ENCODE measurements around the gene CDK5RAP1.
"Not testable (repeated sequence)": the region's sequence is repeated elsewhere in the genome, so short reads cannot be mapped to it uniquely, and the experiment has no call there.

CDK5RAP1 gene

DNA sequence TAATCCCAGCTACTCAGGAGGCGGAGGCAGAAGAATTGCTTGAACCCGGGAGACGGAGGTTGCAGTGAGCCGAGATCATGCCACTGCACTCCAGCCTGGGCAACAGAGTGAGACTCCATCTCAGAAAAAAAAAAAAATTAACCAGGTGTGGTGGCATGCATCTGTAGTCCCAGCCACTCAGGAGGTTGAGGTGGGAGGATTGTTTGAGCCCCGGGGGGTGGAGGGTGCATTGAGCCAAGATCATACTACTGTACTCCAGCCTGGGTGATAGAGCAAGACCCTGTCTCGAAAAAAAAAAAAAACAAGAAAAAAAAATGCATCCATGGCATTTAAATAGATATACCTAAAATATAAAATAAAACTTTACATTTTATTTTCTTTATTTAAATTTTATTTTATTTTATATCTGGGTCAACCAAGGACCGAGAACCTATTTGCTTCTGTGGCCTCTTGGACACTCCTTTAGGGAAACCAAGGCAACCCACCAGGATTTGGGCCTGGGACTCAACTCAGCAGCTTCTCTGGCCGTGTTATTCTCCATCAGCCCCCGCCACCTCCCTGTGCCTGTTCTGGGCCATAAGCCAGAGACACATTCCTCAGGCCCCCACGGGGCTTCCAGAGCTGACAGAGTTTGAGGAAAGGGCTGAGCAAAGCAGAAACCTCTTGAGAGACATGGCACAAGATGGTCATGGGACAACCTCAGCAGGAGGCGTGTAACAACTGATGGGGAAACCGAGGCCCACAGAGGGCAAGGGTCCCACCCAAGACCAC lies 36.0 kb upstream of the CDK5RAP1 start:
- H3K4me3 ChIP-seq (ENCODE audit: low read length), result no peak overlapping the region
- no peak for TF ChIP-seq ZNF274 (IDR thresholded peaks at IDR 0.05; ENCODE audit: low read depth, low read length)

DNA sequence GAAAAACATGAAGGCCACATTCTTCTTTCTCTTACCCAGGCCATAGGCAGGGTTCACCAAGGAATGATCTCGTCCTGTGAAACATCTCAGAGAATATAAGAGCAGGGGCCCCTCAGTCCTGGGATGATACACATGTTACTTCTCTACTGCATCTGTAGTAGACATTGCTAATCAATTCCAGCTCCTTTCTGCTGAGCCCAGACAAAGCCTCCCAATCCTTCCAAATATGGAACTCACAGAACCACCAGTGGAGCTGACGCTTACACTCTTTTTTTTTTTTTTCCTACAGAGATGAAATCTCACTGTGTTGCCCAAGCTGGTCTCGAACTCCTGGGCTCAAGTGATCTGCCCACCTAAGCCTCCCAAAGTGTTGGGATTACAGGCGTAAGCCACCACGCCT lies 33.1 kb upstream of the CDK5RAP1 start:
- TF ChIP-seq ZNF274 (IDR thresholded peaks at IDR 0.05; ENCODE audit: low read depth, low read length), result no peak
- H3K4me3 ChIP-seq (ENCODE audit: low read length), result no peak overlapping the region

DNA sequence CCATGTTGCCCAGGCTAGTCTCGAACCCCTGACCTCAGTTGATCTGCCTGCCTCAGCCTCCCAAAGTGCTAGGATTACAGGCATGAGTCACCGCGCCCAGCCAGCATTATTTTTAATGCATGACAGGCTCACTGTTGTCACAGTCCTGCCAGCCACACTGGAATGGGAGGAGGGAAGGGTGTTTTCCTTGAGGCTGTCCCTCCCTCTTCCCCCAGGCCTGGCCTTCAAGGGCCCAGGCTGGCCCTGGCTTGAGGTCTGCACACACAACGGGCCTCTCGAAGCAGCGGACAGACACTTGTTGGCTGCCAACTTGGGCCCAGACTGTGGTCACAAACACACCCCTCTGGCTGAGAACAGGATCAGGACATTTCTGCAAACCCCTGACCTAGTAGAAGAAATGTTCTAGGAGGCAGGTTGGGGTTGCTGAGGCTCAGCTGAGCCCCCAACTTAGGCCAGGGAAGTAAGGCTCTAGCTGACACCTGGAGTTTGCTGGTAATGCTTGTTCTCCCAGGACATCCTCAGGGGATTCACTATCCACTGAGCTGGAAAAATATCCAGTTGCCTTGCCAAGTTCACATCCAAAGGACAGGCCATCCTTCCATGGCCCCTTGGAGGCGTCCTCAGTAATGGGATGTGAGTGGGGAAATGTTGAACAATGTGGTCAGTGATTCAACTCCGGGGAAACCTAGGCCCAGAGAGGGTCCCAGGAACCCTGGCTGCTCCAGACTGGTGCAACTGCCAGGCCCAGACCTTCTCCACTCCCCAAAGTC lies 32.3 kb upstream of the CDK5RAP1 start:
- TF ChIP-seq ZNF274 (IDR thresholded peaks at IDR 0.05; ENCODE audit: low read depth, low read length), result no peak
- H3K4me3 ChIP-seq (ENCODE audit: low read length), result no peak overlapping the region

DNA sequence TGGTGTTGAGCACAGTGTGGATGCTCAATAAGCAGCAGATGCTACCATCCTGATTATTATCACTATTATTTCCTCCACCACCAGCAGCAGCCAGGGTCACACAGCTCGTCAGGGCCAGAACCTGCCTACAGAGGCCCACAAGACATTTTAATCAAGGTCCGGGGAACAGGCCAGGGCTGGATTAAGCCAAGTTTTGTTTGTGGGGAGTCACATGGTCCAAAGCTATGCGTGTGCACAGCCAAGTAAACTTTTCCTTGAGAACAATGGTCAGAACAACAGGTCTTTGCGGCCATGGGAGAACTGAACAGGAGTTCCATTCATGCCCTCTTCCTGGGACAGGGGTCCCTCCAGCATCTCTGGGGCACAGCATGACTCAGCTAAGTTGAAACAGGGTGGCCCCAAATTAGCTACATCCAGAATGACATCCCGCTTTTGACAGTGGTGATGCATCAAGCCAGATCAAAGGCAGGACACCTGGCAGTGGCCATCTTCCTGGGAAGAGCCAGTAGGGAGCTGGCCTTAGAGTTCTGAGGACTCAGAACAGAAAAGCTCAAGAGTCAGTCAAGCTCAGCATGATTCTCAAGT lies 30.6 kb upstream of the CDK5RAP1 start:
- no peak for TF ChIP-seq ZNF274 (IDR thresholded peaks at IDR 0.05; ENCODE audit: low read depth, low read length)
- H3K4me3 ChIP-seq (ENCODE audit: low read length), result no peak overlapping the region

DNA sequence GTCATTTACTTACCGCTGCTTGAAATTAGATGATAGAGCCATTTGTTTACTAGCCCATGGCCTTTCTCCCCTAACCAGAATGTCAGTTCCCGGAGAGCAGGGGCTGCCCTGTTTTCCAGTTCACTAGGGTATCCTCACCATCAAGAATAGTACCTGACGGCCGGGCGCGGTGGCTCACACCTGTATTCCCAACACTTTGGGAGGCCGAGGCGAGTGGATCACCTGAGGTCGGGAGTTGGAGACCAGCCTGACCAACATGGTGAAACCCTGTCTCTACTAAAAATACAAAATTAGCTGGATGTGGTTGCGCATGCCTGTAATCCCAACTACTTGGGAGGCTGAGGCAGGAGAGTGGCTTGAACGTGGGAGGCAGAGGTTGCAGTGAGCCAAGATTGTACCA lies 22.6 kb upstream of the CDK5RAP1 start:
- not testable (repeated sequence) for H3K4me3 ChIP-seq (ENCODE audit: low read length)

DNA sequence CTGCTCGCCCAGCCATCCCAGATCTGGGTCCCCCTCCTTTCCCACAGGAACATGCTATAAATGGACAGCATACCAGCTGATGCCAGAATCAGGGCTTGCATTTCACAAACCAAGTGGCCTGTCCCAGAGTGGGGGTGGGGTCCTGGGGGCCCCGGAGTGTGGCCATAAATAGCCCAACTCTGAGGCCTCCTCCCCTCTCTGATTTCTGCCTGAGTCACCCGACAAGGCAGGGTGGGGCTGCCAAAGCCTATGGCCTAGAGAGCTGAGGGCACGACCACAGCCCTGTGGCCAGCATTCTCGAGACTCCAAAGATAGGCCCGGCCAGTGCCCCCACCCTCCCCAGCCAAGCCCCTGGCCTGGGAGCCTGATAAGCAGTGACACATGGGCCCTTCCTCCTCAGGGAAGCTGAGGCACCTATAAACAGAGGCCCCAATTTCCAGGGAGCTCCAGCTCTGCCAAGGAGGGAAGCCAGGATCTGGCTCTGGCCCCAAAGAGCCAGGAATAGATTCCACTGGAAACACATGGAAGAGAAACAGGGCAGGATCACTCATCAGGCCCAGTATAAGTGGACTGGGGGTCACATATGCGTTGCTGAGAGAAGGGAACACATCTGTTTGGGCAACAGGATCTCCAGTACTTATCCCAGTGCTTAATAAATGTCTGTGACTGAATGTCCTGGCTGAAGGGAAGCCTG lies 22.0 kb upstream of the CDK5RAP1 start:
- no peak for TF ChIP-seq ZNF274 (IDR thresholded peaks at IDR 0.05; ENCODE audit: low read depth, low read length)
- no peak overlapping the region for H3K4me3 ChIP-seq (ENCODE audit: low read length)

DNA sequence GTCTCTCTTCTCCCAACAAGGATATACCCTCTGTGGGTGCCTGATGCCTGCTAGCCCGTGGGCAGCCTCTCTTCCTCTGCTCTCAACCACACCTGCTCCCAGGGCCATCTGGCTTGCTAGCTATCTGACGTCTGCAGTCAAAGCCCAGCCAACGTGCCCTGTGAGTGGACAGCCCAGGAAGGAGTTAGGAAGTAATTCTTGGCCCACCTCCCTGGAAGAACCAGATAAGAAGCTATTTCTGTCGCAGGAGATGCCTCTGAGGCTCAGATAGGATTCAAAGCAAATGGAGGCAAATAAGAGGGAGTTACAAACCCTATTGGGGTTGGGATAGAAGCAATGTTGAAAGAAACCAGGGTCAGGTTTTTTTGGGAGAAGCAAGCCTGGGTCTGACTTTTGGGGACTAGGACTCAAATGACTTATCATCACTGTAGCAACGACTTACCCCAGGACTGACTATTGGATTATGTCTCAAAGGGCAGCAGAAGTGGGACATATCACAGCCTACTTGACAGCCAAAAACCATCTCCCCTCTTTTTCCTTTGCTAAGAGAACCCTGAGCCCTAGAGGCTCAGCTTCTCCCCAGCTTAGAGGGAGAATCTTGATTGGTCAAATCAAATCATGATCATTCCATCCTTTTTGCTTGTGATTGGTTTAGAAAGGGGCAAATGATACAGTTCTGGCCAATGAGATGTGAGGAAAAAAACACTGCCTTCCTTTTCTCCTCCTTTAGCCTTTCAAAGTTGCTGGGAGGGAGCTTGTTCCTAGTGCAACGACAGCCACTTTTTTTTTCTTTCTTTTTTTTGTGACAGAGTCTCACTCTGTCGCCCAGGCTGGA lies 18.0 kb upstream of the CDK5RAP1 start:
- TF ChIP-seq ZNF274 (IDR thresholded peaks at IDR 0.05; ENCODE audit: low read depth, low read length), result no peak
- no peak overlapping the region for H3K4me3 ChIP-seq (ENCODE audit: low read length)

DNA sequence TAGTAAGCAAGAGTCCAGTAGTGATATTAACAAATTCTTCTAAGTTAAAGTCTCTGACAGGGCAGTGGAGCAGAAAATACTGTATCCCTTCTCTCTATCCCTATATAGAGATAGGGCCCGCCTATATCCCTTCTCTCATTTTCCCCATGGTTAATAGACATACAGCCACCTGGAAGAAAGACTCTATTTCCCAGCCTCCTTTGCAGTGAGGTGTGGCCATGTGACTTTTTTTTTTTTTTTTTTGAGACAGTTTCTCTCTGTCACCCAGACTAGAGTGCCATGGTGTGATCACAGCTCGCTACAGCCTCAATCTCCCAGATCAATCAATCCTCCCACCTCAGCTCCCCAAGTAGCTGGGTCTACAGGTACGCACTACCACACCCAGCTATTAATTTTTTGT lies 16.7 kb upstream of the CDK5RAP1 start:
- no peak for TF ChIP-seq ZNF274 (IDR thresholded peaks at IDR 0.05; ENCODE audit: low read depth, low read length)
- H3K4me3 ChIP-seq (ENCODE audit: low read length), result no peak overlapping the region

DNA sequence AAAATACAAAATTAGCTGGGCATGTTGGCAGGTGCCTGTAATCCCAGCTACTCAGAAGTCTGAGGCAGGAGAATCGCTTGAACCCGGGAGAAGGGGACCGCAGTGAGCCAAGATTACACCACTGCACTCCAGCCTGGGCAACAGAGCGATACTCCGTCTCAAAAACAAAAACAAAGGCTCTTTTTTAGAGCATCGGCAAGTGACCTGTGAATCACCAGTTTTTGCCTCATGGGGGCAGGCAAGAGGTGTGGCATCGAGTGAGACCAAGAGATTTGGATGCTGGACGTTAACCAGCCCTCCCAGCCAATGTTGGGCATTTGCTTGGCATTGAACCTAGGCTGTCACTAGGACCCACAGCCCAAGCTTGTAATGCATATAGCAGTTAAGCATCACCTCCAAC lies 14.6 kb upstream of the CDK5RAP1 start:
- TF ChIP-seq ZNF274 (IDR thresholded peaks at IDR 0.05; ENCODE audit: low read depth, low read length), result no peak
- H3K4me3 ChIP-seq (ENCODE audit: low read length), result no peak overlapping the region

DNA sequence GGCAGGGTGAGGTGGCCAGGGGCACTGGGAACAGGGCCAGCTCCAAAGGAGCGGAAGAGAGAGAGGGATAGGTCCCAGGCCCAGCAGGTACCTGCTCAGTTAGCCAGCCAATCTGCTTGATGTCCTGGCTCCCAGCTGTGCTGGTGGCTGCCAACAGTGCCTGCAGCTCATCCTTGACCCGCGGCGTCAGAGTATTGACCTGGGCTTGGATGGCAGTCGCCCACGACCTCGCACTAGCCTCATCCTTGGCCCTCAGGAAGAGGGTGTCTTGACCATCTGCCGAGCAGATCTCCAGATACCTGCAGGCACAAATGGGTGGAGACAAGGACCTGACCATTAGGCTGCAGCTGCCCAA lies 11.1 kb upstream of the CDK5RAP1 start:
- H3K4me3 ChIP-seq (ENCODE audit: low read length), result no peak overlapping the region
- TF ChIP-seq ZNF274 (IDR thresholded peaks at IDR 0.05; ENCODE audit: low read depth, low read length), result no peak

DNA sequence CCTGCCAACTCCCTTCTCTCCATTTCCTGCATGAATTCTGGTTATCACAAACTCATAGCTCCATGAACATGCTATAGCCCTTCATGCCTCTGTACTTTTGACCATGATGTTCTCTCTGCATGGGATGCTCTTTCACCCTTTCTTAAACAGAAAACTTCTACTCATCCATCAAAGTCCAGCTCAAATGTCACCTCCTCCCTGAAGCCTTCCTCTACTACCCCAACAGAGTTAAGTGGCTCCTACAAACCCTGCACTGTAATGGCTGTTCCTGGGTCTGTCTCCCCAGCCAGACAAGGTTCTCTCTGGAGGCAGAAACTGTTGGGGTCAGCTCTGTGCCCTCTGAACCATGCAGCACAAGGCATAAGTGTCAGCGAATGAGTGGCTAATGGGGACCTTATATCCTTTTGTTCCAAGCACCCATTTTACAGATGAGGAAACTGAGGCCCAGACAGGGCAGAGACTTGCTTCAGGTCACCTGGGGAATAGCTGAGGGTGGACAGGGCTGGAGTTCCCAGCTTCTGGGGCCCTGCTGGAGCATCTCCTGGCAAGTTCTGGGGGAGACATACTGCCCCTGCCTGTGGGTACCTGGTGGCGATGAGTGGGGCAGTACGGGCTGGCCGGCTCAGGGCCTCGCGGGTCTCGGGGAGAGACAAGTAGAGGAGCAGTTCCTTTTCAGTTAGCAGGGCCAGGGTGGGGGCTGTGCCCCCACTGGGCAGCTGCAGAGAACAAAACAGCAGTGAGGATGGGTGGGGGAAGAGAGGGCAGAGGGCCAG lies 10.6 kb upstream of the CDK5RAP1 start:
- no peak overlapping the region for H3K4me3 ChIP-seq (ENCODE audit: low read length)
- no peak for TF ChIP-seq ZNF274 (IDR thresholded peaks at IDR 0.05; ENCODE audit: low read depth, low read length)

DNA sequence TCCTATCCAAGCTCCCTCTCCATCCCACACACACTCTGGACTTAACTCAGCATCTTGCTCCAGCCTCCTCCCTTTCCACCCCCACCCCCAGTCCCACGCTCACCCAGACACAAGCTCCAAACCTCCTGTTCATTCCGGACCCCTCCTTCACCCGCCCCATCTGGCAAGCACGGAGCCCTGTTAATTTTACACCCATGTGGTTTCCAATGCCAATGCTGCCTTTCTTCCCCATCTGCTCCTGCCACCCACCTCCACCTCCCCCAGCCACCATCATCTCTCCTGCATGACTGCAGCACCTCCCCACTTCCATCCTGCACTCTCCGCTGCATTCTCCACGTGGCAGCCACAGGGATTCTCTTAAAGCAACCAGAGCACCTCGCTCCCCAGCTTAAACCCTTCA lies 9.9 kb upstream of the CDK5RAP1 start:
- no peak for TF ChIP-seq ZNF274 (IDR thresholded peaks at IDR 0.05; ENCODE audit: low read depth, low read length)
- no peak overlapping the region for H3K4me3 ChIP-seq (ENCODE audit: low read length)

DNA sequence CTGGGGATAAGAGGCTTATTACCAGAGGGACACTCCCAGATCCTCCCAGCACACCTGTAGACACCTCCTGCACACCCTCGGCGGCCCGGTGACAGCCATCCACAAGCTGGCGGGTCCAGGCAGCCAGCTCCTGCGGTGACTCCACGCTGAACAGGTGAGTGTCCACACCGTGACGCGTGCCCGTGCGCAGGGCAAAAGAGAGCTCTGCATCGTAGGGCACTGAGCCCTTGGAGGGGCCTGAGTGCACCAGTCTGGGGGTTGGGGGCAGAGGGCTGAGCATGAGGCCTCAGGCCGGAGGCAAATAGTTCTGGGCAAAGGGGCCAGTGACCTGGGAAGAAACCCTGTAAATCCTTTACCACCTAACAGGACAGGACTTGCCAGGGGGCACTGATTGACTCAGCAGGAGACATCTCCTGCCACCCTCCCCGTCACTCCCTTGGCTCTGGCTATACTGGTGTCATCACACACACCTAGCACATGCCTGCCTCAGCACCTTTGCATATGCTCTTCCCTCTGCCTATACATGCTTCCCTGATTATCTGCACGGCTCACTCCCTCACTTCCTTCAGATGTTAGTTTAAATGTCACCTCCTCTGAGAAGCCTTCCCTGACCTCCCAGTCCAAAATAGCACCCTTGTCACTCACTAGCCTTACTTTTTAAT lies 8.9 kb upstream of the CDK5RAP1 start:
- no peak overlapping the region for H3K4me3 ChIP-seq (ENCODE audit: low read length)
- TF ChIP-seq ZNF274 (IDR thresholded peaks at IDR 0.05; ENCODE audit: low read depth, low read length), result no peak
